HG03460 (cell line): ENCODE results near the gene C3orf18.

Source experiments
- ATAC-seq: cut with Tn5 transposase; IDR thresholded peaks from one replicate; pipeline ENCODE4 v1.9.1; 2021; ENCODE audit not compliant: unreplicated experiment

Gene C3orf18

DNA sequence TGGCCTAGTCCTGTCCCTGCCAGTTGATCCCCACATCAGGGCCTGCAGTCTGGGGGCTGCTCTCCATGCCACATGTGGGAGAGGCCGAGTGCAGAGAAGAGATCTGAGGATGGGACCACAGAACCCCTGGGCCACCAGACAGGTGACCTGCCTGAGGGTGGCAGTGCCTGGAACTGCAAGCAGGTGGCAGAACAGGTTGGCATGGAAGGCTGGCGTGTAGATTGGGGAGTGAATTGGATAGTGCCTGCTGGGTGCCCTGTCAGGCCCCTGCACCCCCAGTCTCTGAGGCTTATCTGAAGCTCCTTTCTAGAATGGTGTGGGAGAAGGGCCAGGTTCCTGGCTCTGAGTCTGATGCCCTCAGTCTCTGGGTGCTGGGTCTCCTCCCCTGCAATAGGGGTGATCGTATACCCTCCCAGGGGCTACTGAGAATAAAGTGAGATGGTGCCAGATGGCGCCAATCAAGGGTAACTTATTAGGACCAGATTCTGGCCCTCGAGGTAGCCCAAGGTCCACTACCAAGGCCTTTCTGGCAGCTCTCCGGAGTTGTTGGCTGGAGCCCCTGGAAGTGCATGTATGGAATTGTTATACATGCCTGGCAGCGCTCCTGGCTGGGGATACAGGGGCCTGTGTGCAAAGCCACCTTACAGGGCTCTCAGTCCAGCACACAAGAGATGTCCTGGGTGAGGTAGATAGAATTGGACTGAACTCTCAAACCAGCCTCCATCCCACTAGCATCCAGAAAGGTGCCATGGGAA lies 15.7 kb downstream of the C3orf18 start:
- no peak for ATAC-seq

DNA sequence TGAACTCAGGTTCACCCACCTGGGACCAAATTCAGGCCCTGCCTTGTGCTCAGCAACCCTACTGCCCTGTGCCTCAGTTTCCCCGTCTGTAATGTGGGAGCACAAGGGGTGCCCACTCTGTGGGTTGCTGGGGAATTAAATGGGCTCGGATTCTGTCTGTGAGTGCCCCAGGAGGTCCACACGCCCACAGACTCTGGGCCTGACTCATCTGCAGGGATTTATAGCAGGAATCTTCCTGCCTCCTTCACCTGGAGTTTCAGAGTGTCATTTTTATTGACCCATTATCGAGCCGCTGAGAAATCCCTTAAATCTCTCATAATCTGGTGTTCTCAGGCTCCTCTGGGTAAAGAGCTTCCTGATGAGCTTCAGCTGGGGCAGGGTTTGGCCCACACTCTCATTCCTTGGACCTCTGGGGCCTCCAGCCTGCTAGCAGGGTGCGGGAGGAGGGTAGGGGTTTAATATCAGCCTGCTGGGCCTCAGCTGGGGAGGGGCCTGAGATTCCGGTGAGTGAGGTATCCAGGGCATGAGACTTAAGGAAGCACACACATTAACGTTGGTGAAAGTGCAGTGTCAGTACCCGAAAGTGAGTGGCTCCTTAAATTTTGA lies 16.4 kb downstream of the C3orf18 start:
- no peak for ATAC-seq

DNA sequence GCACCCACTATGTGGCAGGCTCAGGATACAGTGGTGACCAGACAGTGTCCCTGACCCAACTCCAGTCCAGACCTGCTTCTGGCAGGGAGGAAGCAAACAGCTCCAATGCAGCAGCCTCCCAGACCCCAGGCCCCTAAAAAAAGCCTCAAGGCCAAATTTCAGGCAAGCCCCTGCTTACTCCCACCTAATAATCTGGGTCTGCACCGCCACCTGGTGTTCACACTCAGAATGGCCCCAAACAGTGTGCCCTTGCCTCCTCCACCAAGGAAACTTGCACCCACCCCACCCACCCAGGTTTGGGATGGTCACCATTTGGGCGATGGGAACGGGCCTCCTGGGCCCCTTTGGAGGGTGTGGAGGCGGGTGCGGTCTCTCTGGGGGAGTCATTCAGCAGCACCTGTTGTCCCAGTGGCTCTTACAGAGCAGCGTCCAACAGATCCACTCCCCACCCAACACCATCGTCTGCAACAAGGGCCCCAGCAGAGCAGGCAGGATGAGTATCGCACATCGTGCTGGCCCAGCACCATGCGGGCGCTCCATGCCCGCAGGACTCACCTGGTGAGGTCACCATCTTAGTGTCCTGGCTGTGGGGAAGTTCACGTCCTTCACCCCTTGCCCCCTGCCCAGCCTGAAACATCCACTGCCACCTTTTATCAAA lies 17.3 kb downstream of the C3orf18 start:
- ATAC-seq, result no peak

- no peak for ATAC-seq
These were observed 18.3 kb downstream of the C3orf18 start for GRCh38 chr3:50549226-50549625.

GRCh38 chr3:50545781-50546180 lies 21.8 kb downstream of the C3orf18 start:
- no peak for ATAC-seq

- ATAC-seq, result no peak
These were observed 25.1 kb downstream of the C3orf18 start for GRCh38 chr3:50542177-50543034.

DNA sequence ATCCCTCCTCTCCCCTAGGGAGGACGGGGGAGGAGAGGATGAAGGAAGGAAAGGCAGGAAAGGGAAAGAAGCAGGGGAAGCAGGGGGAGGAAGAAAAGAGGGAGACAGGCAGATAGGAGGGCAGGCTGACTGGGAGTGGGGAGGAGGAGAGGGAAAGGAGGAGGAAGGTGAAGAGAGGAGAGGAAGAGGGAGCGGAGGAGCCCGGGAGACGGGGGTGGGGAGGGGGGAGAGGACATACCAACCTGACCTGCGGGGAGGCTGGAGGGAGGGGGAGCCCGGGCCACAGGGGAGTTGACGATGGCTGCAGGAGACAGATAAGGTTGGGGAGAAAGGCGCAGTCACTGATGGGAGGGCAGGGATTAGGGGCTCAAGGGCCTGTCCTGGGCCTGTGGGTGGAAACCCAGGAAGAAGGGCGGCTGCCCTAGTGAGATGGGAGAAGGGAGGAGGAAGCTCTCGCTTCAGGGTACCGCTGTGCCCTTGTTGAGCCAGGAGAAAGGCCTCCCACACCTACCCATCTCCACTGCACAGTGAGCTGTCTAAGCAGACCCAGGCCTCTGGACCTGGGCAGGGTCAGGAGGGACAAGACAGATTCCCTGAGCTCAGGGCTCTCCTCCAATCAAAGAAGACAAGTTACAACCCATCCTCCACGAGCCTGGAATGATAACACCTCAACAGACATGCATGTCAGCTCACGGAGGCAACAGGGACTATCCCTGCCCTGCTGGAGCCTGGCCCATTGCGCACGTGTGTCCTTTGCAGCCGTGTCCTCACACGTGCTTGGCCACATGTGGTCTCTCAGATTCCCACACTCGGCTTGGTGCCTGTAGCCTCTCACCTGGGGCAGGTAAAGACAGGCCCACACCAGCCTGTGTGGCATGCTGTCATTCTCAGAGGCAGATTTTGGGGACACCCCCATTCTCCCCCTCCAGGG lies 27.9 kb downstream of the C3orf18 start:
- ATAC-seq, result no peak

GRCh38 chr3:50537421-50538129 lies 30.0 kb downstream of the C3orf18 start:
- no peak for ATAC-seq

- ATAC-seq, result no peak
These were observed 30.9 kb downstream of the C3orf18 start for GRCh38 chr3:50536471-50537180.

DNA sequence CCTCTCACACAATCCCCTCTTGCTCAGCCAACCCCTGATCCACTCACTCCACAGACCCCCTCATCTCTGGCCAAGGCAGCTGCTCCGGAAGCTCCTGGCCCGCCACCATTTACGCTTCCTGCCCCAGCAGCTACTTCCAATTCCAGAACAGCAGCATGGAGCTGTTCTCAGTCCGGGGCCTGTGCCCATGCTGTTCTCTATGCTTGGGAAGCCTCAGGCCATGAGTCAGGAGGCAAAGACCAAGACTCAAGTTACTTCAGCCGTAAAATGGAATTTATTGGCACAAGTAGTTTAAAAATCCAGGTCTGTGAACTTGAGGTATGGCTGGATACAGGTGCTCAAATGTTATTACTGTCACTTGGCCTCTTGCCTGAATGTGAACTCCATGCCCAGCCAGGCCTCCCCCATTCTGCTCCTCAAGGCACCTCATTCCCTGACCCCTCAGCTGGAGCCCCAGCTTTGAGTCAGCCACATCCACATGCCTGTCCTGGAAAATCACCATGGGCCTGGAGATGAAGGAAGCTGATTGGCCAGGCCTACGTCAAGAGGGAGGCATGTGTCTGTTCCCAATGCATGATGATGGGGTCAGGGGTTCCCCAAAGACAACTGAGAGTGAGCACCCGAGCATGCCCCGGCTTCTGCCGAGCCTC lies 32.7 kb downstream of the C3orf18 start:
- no peak for ATAC-seq

DNA sequence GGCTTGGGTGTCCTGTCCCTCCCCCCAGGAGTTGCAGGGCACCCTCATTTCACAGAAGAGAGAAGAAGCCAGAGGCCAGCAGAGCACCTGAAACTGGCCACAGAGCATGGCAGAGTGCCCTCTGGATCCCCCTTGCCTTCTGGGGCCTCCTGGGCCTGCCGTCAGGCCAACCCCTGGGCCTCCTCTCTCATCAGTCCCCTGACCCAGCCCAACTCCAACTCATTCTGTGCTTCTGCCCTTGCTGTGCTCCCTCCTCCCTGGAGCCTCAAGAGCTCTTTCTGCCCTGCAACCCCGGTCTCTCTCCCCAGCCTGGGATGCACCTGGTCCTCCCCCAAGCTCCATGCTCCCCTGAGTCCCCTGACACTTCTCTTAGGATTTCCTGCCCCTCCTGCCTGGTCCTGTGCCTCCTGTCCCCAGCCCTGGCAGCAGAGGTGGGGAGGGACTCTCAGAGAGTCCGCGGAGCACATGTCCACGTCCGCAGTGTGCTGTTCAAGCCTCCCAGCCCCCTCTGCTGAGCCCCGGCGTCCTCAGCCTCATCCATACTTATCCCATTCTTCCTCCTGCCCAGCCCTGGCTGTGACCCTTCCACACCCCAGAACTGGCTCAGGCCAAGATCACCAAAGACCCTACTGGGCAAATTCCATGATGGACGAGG lies 33.6 kb downstream of the C3orf18 start:
- ATAC-seq, result no peak

DNA sequence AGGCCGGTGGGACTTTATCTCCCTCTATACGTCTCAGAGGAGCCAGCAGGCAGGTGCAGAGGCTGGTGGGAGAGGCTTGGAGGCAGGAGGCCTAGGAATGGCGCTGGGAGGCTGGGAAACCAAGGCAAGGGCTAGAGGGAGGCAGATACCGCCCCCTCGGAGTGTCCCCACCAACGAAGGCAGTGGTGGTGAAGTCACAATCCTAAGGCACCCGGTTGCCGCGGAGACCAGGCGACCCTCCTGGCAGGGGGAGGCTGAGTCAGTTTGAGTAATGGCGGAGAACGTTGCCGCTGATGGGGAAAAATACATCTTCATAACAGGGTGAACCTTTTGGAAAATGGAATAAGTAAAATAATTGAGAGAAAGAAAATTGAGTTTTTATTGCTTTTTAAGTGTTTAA lies 34.2 kb downstream of the C3orf18 start:
- ATAC-seq, result no peak

DNA sequence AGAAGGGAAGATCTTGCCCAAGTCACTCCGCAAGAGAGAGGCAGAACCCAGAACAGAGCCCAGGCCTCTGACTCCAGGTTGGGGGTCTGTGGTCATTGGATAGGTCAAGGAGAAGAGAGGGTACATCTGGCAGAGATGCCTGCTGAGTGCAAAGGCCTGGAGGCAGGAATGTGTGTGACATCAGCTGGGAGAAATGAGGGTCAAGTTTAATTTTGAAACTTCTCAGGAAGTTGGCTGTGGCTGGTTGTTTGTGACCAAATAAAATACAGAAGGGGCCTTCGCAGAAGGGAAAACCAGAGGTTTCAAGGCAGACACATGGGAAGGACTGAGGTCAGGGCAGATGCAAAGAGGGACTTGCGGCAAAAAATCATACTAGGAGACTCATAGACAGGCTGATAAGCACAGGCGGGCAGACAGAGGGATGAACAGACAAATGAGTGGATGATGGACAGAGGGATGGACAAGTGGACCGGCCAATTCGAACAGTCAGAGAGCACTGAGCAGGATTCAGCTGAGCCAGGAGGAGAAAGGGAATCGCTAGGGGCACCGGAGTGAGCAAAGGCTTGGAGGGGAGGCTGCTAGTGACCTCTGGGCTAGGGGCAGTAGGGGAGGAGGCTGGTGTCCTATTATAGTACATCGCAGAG lies 35.4 kb downstream of the C3orf18 start:
- no peak for ATAC-seq

DNA sequence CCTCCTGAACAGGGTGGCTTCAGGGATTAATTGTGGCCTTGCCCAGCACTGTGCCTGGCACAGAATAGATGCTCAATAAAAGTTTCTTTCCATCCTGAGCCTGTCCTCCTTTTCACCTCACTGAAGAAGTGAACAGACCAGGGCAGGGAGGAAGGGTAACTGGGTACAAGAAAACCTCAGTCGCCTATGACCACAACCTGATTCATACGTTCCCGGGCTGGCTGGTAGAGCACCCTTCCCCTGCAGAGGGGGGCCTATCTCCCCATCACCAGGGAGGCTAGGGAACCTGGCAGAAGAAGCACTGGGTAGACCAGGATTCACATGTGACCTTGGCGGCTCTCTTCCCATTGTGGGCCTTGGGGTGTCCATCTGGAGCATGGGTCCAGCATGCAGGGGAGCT lies 36.3 kb downstream of the C3orf18 start:
- ATAC-seq, result no peak

GRCh38 chr3:50530001-50530970 lies 37.3 kb downstream of the C3orf18 start:
- no peak for ATAC-seq

DNA sequence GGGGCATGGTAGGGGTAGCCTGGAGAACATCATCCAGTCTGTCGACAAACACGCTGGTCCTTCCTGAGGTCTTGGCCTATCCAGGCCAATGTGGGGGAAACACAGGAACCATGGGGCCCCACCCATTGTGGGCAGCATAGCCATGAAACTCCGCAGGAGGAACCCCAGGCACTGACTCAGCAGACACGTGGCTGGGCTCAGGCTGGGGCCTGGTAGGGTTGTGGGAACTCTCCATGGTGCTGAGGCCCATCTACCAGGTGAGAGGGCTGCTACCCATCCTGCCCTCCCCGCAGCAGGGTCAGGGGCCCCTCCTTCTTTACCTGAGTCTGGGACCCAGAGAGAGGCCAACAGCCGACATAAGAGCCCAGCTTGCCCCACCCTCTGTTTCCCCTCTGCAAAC lies 41.6 kb downstream of the C3orf18 start:
- ATAC-seq, result no peak
